CD14-positive monocyte (primary cell): ENCODE measurements around the gene PDP2. TPM values are rescaled to one million over a fixed set of nuclear protein-coding genes. Genes with fewer than 3 reads are reported as not detected.
A peak's percentile ranks its signal among the peaks of the same experiment; 100 is the strongest.

Source experiments
- DNase-seq, 3 donors: peaks; one replicate each; pipeline ENCODE4 v3.0.0-alpha.2; 2011 to 2022
- H2AFZ ChIP-seq: 2 replicates; pipeline ENCODE4 v1.6.0; 2012; ENCODE audit warnings: mild to moderate bottlenecking, low read depth, low read length, inconsistent platforms; ENCODE audit not compliant: insufficient read depth, poor library complexity, severe bottlenecking
- H3K27ac ChIP-seq, 2 donors: 1 replicate in 1 of 2; 2 replicates in 1 of 2; pipeline ENCODE4 v1.5.1; 2012 to 2013; ENCODE audit warnings: low read length in 2 of 2, control low read depth in 1 of 2, inconsistent platforms in 1 of 2, low read depth in 1 of 2, mild to moderate bottlenecking in 1 of 2
- H3K27me3 ChIP-seq, 2 donors: one replicate each; pipeline versions ENCODE4 v1.6.0 to v1.6.1; 2011 to 2013; ENCODE audit warnings: low read length in 2 of 2; ENCODE audit not compliant: control insufficient read depth in 2 of 2, insufficient read depth in 2 of 2
- H3K36me3 ChIP-seq, 2 donors: replicated peaks in 1 of 2; 1 replicate in 1 of 2; 2 replicates in 1 of 2; pipeline versions ENCODE4 v1.5.1 to v1.6.1; 2012 to 2013; ENCODE audit warnings: low read length in 2 of 2, control low read depth in 1 of 2, inconsistent platforms in 1 of 2, mild to moderate bottlenecking in 1 of 2; ENCODE audit not compliant: insufficient read depth in 2 of 2, control insufficient read depth in 1 of 2
- H3K4me1 ChIP-seq, 2 donors: 1 replicate in 1 of 2; 2 replicates in 1 of 2; pipeline versions ENCODE4 v1.5.1 to v1.6.1; 2012 to 2013; ENCODE audit warnings: low read length in 2 of 2, control low read depth in 1 of 2, inconsistent platforms in 1 of 2, mild to moderate bottlenecking in 1 of 2, moderate library complexity in 1 of 2; ENCODE audit not compliant: insufficient read depth in 2 of 2, control insufficient read depth in 1 of 2
- H3K4me2 ChIP-seq: replicated peaks from 2 replicates; pipeline ENCODE3; 2012; ENCODE audit warnings: low read length, moderate library complexity, mild to moderate bottlenecking; ENCODE audit not compliant: poor library complexity, severe bottlenecking; ENCODE audit errors: extremely low read depth
- H3K4me3 ChIP-seq, 3 experiments: fragments of 200-600 bp in 1 of 3; sonication (generic) in 1 of 3; replicated peaks in 1 of 3; 1 replicate in 2 of 3; 2 replicates in 1 of 3; pipeline ENCODE4 v1.5.1; 2011 to 2013; ENCODE audit warnings: low read length in 3 of 3, mild to moderate bottlenecking in 3 of 3, control low read depth in 2 of 3, low read depth in 2 of 3, inconsistent platforms in 1 of 3, moderate library complexity in 1 of 3
- H3K79me2 ChIP-seq: 2 replicates; pipeline ENCODE4 v1.6.0; 2012; ENCODE audit warnings: mild to moderate bottlenecking, control low read depth, inconsistent platforms, low read length, moderate library complexity; ENCODE audit not compliant: insufficient read depth
- H3K9ac ChIP-seq: 2 replicates; pipeline ENCODE4 v1.6.0; 2017; ENCODE audit warnings: low read length, mild to moderate bottlenecking; ENCODE audit not compliant: insufficient read depth, poor library complexity, severe bottlenecking
- H3K9me3 ChIP-seq, 2 donors: replicated peaks in 1 of 2; 1 replicate in 1 of 2; 2 replicates in 1 of 2; pipeline versions ENCODE4 v1.5.1 to v1.6.1; 2012 to 2013; ENCODE audit warnings: low read length in 2 of 2, control low read depth in 1 of 2; ENCODE audit not compliant: control insufficient read depth in 1 of 2, insufficient read depth in 1 of 2
- H4K20me1 ChIP-seq: 2 replicates; pipeline ENCODE4 v1.6.0; 2012; ENCODE audit warnings: mild to moderate bottlenecking, low read length, control low read depth, moderate library complexity; ENCODE audit not compliant: insufficient read depth
- H3K27ac Mint-ChIP-seq, 7 donors: one replicate each; pipeline ENCODE4 v1.8.0; 2020; ENCODE audit warnings: mild to moderate bottlenecking in 7 of 7, mixed read lengths in 7 of 7, moderate library complexity in 6 of 7, inconsistent platforms in 2 of 7
- H3K27me3 Mint-ChIP-seq, 3 donors: one replicate each; pipeline ENCODE4 v1.8.0; 2021 to 2022; ENCODE audit warnings: low read depth in 3 of 3, mild to moderate bottlenecking in 3 of 3, mixed read lengths in 3 of 3, moderate library complexity in 3 of 3, inconsistent platforms in 1 of 3
- H3K36me3 Mint-ChIP-seq, 2 donors: one replicate each; pipeline ENCODE4 v1.8.0; 2020; ENCODE audit warnings: mixed read lengths in 2 of 2, inconsistent platforms in 1 of 2, mild to moderate bottlenecking in 1 of 2
- H3K4me1 Mint-ChIP-seq: one replicate; pipeline ENCODE4 v1.8.0; 2020; ENCODE audit warnings: mild to moderate bottlenecking, mixed read lengths
- H3K4me3 Mint-ChIP-seq, 2 donors: one replicate each; pipeline ENCODE4 v1.8.0; 2020; ENCODE audit warnings: mild to moderate bottlenecking in 2 of 2, mixed read lengths in 2 of 2, moderate library complexity in 1 of 2
- H3K9me3 Mint-ChIP-seq, 7 donors: one replicate each; pipeline ENCODE4 v1.8.0; 2020 to 2022; ENCODE audit warnings: mixed read lengths in 7 of 7, mild to moderate bottlenecking in 6 of 7, moderate library complexity in 6 of 7, inconsistent platforms in 2 of 7
- WGBS: methylation state at CpG from one replicate; pipeline ENCODE4 v1.1.5; 2013; ENCODE audit warnings: missing lambda C conversion rate; ENCODE audit not compliant: insufficient coverage; 5-methylcytosine and 5-hydroxymethylcytosine counted together
- intact Hi-C, 2 donors: fragments of 100-400 bp; cut with micrococcal nuclease; formaldehyde crosslinking; loops; one replicate each; pipeline versions ENCODE4 v1.15.0 to v1.15.1; 2023
- polyA plus RNA-seq, 3 donors: library from polyadenylated mRNA; depleted of rRNA in 1 of 3; unstranded in 2 of 3; stranded (reverse) in 1 of 3; fragments of 300-500 nt in 2 of 3; fragments of >200 nt in 1 of 3; fragmentation: Illumina TruSeq in 2 of 3; gene quantifications; 1 replicate in 2 of 3; 2 replicates in 1 of 3; pipeline ENCODE4 v1.2.3, GENCODE V29; 2012 to 2021
- TF ChIP-seq, protein P1 (sequence below): fragments of 200-600 bp; IDR thresholded peaks from one replicate; pipeline ENCODE4 v1.8.0; 2022; ENCODE audit warnings: antibody characterized with exemption, mild to moderate bottlenecking

Gene PDP2
- polyA plus RNA-seq, 3 donors, result 1.1 TPM; not detected in 2

DNA sequence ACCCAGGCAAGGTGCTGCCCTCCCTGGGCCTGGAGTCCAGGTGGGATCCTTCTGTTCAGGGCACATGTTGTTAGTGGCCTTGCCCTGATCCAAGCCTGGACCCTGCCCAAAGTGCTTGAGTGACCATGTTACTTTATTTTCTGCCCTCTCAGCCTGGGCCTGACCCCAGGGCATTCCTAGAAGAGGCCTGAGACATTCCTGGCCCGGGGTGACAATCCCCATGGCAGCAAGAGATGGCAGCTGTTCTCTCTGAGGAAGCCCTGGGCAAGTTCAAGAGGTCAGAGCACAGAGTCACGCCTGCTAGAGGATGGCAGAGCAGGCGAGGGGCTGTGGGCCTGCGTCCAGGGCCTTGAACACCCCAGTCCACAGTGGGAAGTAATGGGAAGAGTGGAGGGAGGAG, 33.4 kb downstream of the PDP2 start:
- Histone ChIP-seq H3K27ac (no peak overlapping the region), H3K4me3 (no peak overlapping the region), H3K79me2 (no peaks in the 10 kb centered on the region), H3K9ac (no peak overlapping the region), H3K4me1 (no peaks in the 10 kb centered on the region), H2AFZ (no peak overlapping the region), H3K36me3 (no peaks in the 10 kb centered on the region), H3K9me3 (no peaks in the 10 kb centered on the region), H3K4me2 (no peak overlapping the region), H4K20me1 (no peaks in the 10 kb centered on the region), H3K27me3 (no peaks in the 10 kb centered on the region)
- TF ChIP-seq, protein P1, sequence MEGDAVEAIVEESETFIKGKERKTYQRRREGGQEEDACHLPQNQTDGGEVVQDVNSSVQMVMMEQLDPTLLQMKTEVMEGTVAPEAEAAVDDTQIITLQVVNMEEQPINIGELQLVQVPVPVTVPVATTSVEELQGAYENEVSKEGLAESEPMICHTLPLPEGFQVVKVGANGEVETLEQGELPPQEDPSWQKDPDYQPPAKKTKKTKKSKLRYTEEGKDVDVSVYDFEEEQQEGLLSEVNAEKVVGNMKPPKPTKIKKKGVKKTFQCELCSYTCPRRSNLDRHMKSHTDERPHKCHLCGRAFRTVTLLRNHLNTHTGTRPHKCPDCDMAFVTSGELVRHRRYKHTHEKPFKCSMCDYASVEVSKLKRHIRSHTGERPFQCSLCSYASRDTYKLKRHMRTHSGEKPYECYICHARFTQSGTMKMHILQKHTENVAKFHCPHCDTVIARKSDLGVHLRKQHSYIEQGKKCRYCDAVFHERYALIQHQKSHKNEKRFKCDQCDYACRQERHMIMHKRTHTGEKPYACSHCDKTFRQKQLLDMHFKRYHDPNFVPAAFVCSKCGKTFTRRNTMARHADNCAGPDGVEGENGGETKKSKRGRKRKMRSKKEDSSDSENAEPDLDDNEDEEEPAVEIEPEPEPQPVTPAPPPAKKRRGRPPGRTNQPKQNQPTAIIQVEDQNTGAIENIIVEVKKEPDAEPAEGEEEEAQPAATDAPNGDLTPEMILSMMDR, result no peak
- Mint-ChIP-seq H3K27ac (peak overlapping the region in 1 of 7 donors; percentile 40), H3K36me3 (no peaks in the 10 kb centered on the region), H3K9me3 (no peaks in the 10 kb centered on the region), H3K27me3 (peaks cover 3 to 8% (median 5%) of the 10 kb centered on the region in 3 donors), H3K4me3 (no peak overlapping the region), H3K4me1 (no peaks in the 10 kb centered on the region)
- intact Hi-C loops, result no loop called here
- WGBS, result 88% methylated on average over 4 of the region's 4 CpGs
- no peak for DNase-seq

DNA sequence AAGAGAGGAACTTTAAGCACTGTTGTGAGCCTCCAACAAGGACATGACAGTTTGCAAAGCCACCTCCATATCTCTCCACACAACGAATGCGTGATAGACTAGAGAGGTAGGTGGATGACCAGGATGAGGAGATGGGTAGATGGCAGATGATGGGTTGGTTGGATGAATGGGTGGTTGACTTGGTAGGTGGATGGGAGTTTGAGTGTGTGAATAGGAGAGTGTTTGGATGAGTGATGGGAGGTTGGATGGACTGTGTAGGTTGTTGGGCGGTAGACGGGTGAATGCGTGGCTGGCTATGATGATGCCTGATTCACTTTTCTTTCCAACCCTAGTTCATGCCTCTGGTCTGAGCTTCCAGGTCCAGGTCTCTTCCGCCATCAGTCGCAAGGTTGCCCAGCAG, 34.2 kb downstream of the PDP2 start:
- Histone ChIP-seq H3K27me3 (peaks cover 0 to 4% of the 10 kb centered on the region in 2 donors), H3K4me3 (no peak overlapping the region), H3K4me1 (no peaks in the 10 kb centered on the region), H3K9me3 (no peaks in the 10 kb centered on the region), H2AFZ (no peak overlapping the region), H3K27ac (no peak overlapping the region), H4K20me1 (no peaks in the 10 kb centered on the region), H3K4me2 (no peak overlapping the region), H3K36me3 (no peaks in the 10 kb centered on the region), H3K79me2 (no peaks in the 10 kb centered on the region), H3K9ac (no peak overlapping the region)
- intact Hi-C loops, result no loop called here
- 100% methylated on average over 4 of the region's 7 CpGs for whole genome bisulfite sequencing
- TF ChIP-seq, protein P1, result no peak
- Mint-ChIP-seq H3K9me3 (no peaks in the 10 kb centered on the region), H3K4me3 (no peak overlapping the region), H3K27ac (no peak overlapping the region), H3K27me3 (peaks cover 3 to 12% (median 8%) of the 10 kb centered on the region in 3 donors), H3K4me1 (no peaks in the 10 kb centered on the region), H3K36me3 (no peaks in the 10 kb centered on the region)
- no peak for DNase-seq
